WI38 (cell line): ENCODE measurements around the gene KRTAP1-5.
"Not testable (repeated sequence)": the region's sequence is repeated elsewhere in the genome, so short reads cannot be mapped to it uniquely, and the experiment has no call there.

Experiments used
- H3K4me3 ChIP-seq: 2 replicates; pipeline ENCODE4 v1.5.1; 2011; ENCODE audit warnings: low read depth, mild to moderate bottlenecking, control low read depth, low read length
- TF ChIP-seq, protein P1 (sequence below): IDR thresholded peaks from 2 replicates; pipeline ENCODE4 v1.5.1; 2012; ENCODE audit warnings: low read depth, mild to moderate bottlenecking, control low read depth, low read length

The KRTAP1-5 gene

DNA sequence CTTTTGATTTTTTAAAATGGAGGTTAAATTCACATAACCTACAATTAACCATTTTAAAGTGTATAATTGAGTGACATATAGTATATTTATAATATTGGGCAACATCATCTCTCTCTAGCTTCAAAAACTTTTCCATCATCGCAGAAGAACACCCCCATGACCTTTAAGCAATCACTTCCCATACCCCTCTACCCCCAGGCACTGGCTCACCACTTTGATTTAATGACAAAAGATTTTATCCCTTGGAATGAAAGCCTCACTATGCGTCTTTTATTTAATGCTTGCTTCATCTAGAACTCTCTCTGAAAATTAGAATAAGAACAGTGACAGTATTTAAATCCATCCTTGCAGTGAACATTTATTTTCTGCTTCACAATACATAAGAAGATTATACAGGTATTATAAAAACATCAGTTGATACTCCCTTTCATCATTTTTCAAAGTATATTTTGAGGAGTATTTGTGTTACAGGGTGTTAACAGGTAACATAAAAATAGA lies 10.9 kb upstream of the KRTAP1-5 start:
- no peak overlapping the region for H3K4me3 ChIP-seq

DNA sequence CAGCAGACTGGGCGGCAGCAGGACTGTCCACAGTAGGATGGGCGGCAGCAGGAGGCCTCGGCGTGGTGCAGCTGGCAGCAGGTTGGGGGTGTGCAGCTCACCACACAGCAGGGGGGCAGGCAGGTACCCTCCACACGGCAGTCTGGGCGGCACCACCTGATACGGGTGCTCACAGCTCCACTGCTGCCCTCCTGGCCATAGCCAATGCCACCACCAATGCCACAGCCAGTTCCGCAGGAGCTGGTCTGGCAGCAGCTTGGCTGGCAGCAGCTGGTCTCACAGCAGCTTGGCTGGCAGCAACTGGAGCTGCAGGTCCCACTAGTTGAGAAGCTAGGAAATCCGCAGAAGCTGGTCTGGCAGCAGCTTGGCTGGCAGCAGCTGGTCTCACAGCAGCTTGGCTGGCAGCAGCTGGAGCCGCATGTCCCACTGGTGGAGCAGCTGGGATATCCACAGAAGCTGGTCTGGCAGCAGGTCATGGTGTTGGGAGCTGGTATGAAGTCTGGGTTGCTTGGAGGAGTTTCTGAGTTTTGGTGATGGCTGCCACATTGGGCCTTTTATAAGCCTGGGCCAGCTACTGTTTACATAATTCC lies 7.4 kb upstream of the KRTAP1-5 start, which contains the start of gene KRTAP1-3:
Gene KRTAP1-3, minus strand, starts transcription at position 529 of the 590 bp plus-strand sequence. Its CDS starts 53 bp downstream, at position 476.
- H3K4me3 ChIP-seq = not testable (repeated sequence)

More for the DNA sequence above, 10.9 kb upstream of the KRTAP1-5 start:
- TF ChIP-seq, protein P1, sequence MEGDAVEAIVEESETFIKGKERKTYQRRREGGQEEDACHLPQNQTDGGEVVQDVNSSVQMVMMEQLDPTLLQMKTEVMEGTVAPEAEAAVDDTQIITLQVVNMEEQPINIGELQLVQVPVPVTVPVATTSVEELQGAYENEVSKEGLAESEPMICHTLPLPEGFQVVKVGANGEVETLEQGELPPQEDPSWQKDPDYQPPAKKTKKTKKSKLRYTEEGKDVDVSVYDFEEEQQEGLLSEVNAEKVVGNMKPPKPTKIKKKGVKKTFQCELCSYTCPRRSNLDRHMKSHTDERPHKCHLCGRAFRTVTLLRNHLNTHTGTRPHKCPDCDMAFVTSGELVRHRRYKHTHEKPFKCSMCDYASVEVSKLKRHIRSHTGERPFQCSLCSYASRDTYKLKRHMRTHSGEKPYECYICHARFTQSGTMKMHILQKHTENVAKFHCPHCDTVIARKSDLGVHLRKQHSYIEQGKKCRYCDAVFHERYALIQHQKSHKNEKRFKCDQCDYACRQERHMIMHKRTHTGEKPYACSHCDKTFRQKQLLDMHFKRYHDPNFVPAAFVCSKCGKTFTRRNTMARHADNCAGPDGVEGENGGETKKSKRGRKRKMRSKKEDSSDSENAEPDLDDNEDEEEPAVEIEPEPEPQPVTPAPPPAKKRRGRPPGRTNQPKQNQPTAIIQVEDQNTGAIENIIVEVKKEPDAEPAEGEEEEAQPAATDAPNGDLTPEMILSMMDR = no peak

GRCh38 chr17:41029633-41030245 lies 2.7 kb upstream of the KRTAP1-5 start, which contains the start of gene KRTAP1-4:
Gene KRTAP1-4 (minus strand): TSS chr17:41030195. CDS start chr17:41030078, 117 bp downstream.
- H3K4me3 ChIP-seq = no peak within 1 kb of the TSS
- TF ChIP-seq, protein P1 = no peak

DNA sequence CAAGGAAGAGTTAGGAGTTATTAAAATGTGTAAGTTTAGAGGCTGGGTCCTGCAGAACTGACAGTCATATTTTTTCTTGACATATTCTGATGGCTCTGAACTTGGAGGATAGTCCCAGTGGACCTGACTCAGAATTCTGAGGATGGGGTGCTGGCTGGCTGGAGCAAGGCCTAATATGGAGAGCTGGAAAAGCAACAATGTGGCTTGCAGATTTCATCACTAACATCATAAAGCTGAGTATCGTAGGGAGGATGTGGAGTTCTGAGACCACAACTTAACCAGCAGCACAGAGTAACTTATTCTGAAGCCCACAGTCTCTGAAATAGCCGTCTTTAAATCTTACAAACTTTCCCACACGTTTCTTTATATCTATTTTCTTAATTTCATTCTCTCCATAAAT lies 2.3 kb downstream of the KRTAP1-5 start:
- TF ChIP-seq, protein P1 = no peak

GRCh38 chr17:41020336-41020735 lies 6.7 kb downstream of the KRTAP1-5 start:
- H3K4me3 ChIP-seq = no peak overlapping the region
- TF ChIP-seq, protein P1 = no peak

More for the DNA sequence above, 2.3 kb downstream of the KRTAP1-5 start:
- H3K4me3 ChIP-seq = no peak overlapping the region

DNA sequence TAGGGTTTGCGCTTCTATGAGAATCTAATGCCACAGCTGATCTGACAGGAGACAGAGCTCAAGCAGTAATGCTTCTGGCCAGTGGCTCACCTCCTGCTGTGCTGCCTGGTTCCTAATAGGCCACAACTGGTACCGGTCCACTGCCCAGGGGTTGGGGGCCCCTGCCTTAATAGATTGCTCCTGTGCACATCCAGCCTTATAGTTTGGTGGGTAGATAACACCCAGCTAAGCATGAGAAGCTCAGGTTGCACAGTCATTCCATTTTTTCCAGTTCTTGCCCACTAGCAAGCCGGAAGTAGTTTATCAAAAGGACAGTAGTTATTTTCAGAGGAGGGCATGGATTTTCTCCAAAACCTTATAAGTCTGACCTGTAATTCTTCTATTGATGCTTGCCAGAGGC lies 7.6 kb downstream of the KRTAP1-5 start:
- H3K4me3 ChIP-seq = no peak overlapping the region
- TF ChIP-seq, protein P1 = no peak

DNA sequence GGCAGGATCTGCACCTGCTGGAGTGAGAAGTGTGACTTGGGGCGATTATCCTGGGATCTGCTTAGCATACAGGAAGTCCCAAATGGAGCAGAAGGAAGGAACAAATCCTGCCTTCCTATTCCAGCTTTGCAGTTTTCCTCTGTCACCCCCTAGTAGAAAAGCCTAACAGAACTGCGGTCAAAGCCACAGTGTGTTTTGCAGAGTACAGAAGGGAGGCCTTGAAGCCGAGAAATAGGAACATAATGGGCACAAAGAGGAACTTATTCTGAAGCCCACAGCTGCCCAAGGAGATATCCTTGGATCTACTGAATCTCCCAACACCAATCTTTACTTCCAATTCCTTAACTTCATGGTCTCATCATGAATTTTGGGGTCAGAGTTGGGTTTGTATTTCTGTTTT lies 8.5 kb downstream of the KRTAP1-5 start:
- TF ChIP-seq, protein P1 = no peak

More for the DNA sequence above, 8.5 kb downstream of the KRTAP1-5 start:
- H3K4me3 ChIP-seq = no peak overlapping the region
